ENCODE results near the gene GZMA. TPM values are rescaled to one million over a fixed set of nuclear protein-coding genes. Genes with fewer than 3 reads are reported as not detected.

The GZMA gene
- total RNA-seq, 4 donors from 2014 or later: 2.2 to 13.8 (median 7.2) TPM; not detected in 1

DNA sequence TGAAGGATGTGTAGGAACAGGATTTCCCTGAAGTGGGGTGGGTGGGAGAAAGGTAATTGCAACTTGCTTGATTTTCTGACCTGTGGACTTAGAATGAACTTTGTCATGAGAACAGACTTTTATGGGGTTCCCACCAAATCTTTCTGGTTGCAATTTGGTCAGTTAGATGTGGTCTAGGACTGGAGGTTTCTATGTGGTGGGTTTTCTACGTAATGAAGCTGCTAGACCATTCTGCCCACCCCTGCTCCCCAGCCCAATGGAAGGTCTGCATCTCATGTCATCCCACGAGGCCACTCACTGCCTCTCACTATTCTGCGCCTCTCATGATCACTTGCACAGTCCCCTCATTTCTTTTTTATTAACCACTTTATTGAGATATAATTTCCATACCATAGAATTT is 37.9 kb upstream of the GZMA start:
- no peaks in the 10 kb centered on the region for H3K9me3 ChIP-seq
- no peak for TF ChIP-seq POLR2A (IDR thresholded peaks at IDR 0.05)
- TF ChIP-seq, protein P1, sequence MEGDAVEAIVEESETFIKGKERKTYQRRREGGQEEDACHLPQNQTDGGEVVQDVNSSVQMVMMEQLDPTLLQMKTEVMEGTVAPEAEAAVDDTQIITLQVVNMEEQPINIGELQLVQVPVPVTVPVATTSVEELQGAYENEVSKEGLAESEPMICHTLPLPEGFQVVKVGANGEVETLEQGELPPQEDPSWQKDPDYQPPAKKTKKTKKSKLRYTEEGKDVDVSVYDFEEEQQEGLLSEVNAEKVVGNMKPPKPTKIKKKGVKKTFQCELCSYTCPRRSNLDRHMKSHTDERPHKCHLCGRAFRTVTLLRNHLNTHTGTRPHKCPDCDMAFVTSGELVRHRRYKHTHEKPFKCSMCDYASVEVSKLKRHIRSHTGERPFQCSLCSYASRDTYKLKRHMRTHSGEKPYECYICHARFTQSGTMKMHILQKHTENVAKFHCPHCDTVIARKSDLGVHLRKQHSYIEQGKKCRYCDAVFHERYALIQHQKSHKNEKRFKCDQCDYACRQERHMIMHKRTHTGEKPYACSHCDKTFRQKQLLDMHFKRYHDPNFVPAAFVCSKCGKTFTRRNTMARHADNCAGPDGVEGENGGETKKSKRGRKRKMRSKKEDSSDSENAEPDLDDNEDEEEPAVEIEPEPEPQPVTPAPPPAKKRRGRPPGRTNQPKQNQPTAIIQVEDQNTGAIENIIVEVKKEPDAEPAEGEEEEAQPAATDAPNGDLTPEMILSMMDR (IDR thresholded peaks at IDR 0.05): no peak
- H3K4me1 ChIP-seq: no peaks in the 10 kb centered on the region
- H3K4me3 ChIP-seq: no peak overlapping the region
- DNase-seq: no peak
- no peaks in the 10 kb centered on the region for H3K27me3 ChIP-seq
- no peak overlapping the region for H3K27ac ChIP-seq
- H3K36me3 ChIP-seq: no peaks in the 10 kb centered on the region

- H3K36me3 ChIP-seq: no peaks in the 10 kb centered on the region
- H3K27ac ChIP-seq: no peak overlapping the region
- TF ChIP-seq, protein P1 (IDR thresholded peaks at IDR 0.05): no peak
- TF ChIP-seq POLR2A (IDR thresholded peaks at IDR 0.05): no peak
- no peak overlapping the region for H3K4me3 ChIP-seq
- H3K9me3 ChIP-seq: no peaks in the 10 kb centered on the region
- H3K4me1 ChIP-seq: no peaks in the 10 kb centered on the region
- DNase-seq: no peak
- H3K27me3 ChIP-seq: no peaks in the 10 kb centered on the region
These were observed 36.2 kb upstream of the GZMA start for GRCh38 chr5:55066277-55066676.

DNA sequence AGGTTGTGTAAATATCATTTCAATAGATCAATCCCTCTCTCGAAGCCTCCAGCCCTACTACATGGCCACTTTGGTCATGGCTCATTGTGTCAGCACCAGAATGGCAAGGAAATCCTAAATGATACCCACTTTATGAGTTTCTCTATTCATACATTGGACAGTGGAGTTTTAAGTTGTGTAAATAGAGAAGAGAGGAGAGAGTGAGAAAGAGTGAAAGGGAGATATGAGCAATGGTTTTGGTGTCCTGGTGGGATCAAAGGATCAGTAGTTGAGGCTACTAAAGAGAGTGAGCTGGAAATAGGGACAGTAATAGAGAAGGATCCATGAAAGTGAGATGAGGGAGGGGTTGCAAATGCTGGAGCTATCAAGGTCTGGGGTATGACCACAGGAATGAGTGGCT is 31.5 kb upstream of the GZMA start:
- no peaks in the 10 kb centered on the region for H3K9me3 ChIP-seq
- DNase-seq: no peak
- no peak overlapping the region for H3K4me3 ChIP-seq
- no peak for TF ChIP-seq POLR2A (IDR thresholded peaks at IDR 0.05)
- TF ChIP-seq, protein P1 (IDR thresholded peaks at IDR 0.05): no peak
- H3K4me1 ChIP-seq: no peaks in the 10 kb centered on the region
- no peaks in the 10 kb centered on the region for H3K36me3 ChIP-seq
- no peak overlapping the region for H3K27ac ChIP-seq
- H3K27me3 ChIP-seq: no peaks in the 10 kb centered on the region

GRCh38 chr5:55071413-55071812 is 31.0 kb upstream of the GZMA start:
- TF ChIP-seq, protein P1 (IDR thresholded peaks at IDR 0.05): no peak
- no peak for TF ChIP-seq POLR2A (IDR thresholded peaks at IDR 0.05)
- Histone ChIP-seq H3K9me3 (no peaks in the 10 kb centered on the region), H3K4me3 (no peak overlapping the region), H3K36me3 (no peaks in the 10 kb centered on the region), H3K27ac (no peak overlapping the region), H3K27me3 (no peaks in the 10 kb centered on the region), H3K4me1 (no peaks in the 10 kb centered on the region)
- no peak for DNase-seq

- Histone ChIP-seq H3K4me3 (no peak overlapping the region), H3K36me3 (no peaks in the 10 kb centered on the region), H3K27me3 (no peaks in the 10 kb centered on the region), H3K4me1 (no peaks in the 10 kb centered on the region), H3K27ac (peak overlapping the region in 1 of 4 donors; percentile 20), H3K9me3 (no peaks in the 10 kb centered on the region)
- DNase-seq: no peak
- TF ChIP-seq POLR2A (IDR thresholded peaks at IDR 0.05): no peak
- TF ChIP-seq, protein P1 (IDR thresholded peaks at IDR 0.05): no peak
These were observed 29.8 kb upstream of the GZMA start for GRCh38 chr5:55072666-55073065.

GRCh38 chr5:55073211-55073610 is 29.2 kb upstream of the GZMA start:
- TF ChIP-seq POLR2A (IDR thresholded peaks at IDR 0.05): no peak
- TF ChIP-seq, protein P1 (IDR thresholded peaks at IDR 0.05): no peak
- no peaks in the 10 kb centered on the region for H3K4me1 ChIP-seq
- H3K4me3 ChIP-seq: no peak overlapping the region
- H3K36me3 ChIP-seq: no peaks in the 10 kb centered on the region
- peak overlapping the region in 2 of 4 donors; percentile 7 to 20 for H3K27ac ChIP-seq
- H3K9me3 ChIP-seq: no peaks in the 10 kb centered on the region
- no peak for DNase-seq
- no peaks in the 10 kb centered on the region for H3K27me3 ChIP-seq
